ENCODE results near the gene TMEM63C. TPM values are rescaled to one million over a fixed set of nuclear protein-coding genes. Genes with fewer than 3 reads are reported as not detected.

Gene TMEM63C
- 1.6 TPM in 2 replicates for total RNA-seq

DNA sequence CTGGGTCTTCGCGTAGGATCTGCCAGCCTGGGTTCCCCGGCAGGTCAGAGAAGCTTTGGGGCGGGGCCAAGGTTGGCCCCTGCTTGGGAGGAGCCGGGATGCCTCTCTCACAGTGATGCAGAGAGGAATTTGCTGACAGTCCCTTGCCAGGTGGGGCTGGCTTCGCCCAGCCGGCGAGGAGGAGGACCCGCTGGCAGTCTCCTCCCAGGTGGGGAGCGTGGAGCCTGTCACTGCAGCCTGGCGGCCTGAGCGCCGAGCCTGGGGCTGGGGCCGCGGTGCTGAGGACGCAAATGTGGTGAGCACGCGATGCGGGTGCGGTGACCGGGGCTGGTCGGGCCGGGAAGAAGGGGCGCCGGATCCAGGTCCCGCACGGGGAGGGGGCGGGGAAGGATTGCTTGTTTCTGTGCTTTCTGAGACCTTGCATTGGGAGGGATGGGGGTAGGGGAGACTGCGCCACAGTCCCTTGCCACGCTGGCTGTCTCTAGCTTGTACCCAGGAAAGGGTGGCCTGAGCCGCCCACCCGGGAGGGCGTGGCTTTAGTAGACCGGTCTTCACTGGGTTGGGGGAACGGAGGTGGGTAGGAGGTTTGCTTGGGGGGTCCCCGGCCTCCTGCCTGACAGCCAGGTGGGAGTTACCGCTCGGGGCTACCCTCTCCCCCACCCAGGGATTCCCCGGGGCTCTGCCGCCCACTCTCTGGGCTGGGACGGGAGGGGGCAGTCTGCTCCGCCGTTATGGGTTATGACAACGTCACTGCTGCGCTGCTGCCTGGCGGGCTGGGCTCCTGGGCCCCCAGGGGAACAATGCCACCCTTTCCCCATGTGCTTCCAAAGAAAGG lies at the start of gene TMEM63C:
Gene TMEM63C (plus strand): TSS at position 196 of the 835 bp plus-strand sequence. CDS start 37,016 bp downstream, outside the sequence.
- H3K9me3 Mint-ChIP-seq = no peaks in the 10 kb centered on the region
- DNase-seq (ENCODE audit: low spot score) = peak; percentile 37
- no peak within 1 kb of the TSS for H3K27ac Mint-ChIP-seq
- peaks cover 16% of the 10 kb centered on the region for H3K4me1 Mint-ChIP-seq (ENCODE audit: low read depth)
- no peaks in the 10 kb centered on the region for H3K36me3 Mint-ChIP-seq (ENCODE audit: low read depth)
- peak within 1 kb of the TSS; percentile 73 for H3K4me3 Mint-ChIP-seq
- peaks cover 15% of the 10 kb centered on the region for H3K27me3 Mint-ChIP-seq (ENCODE audit: insufficient read depth)
- intact Hi-C loops (cut with micrococcal nuclease) = no loop called here

GRCh38 chr14:77131871-77132486 lies 49.6 kb upstream of the TMEM63C start:
- intact Hi-C loops (cut with micrococcal nuclease) = no loop called here
- Mint-ChIP-seq H3K4me1 (ENCODE audit: low read depth) (no peaks in the 10 kb centered on the region), H3K9me3 (no peaks in the 10 kb centered on the region), H3K4me3 (no peak overlapping the region), H3K27ac (no peak overlapping the region), H3K36me3 (ENCODE audit: low read depth) (no peaks in the 10 kb centered on the region), H3K27me3 (ENCODE audit: insufficient read depth) (peaks cover 40% of the 10 kb centered on the region)
- DNase-seq (ENCODE audit: low spot score) = no peak

DNA sequence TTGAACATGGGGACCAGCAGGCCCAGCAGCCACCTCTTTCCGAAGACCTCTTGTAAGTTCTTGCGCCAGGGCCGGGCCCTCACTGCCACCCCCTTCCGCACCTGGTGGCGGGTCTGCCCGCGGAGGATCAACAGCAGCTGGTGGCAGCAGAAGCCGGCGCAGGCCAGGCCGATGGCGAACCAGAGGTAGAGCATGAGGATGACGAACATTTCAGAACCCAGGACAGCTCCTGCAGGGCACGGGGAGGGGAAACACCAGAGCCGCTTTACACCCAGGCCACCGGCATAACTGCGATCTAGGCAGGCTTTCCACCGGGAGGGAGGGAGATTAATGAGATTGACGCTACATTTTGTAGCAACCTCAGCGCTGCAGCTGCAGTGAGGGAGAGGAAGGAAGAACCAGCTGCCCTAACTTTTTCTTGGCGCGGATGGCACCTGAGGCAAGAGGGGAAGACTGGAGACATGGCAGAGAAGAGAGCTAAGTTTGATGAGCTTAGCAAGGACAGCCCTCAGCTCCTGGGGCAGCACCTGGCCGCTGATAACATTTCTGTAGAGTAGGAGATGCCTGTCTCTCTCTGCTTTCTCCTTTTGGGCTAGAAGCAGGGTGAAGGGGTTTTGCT lies 47.8 kb upstream of the TMEM63C start:
- Mint-ChIP-seq H3K27ac (no peak overlapping the region), H3K9me3 (no peaks in the 10 kb centered on the region), H3K27me3 (ENCODE audit: insufficient read depth) (peaks cover 44% of the 10 kb centered on the region), H3K36me3 (ENCODE audit: low read depth) (no peaks in the 10 kb centered on the region), H3K4me1 (ENCODE audit: low read depth) (no peaks in the 10 kb centered on the region), H3K4me3 (no peak overlapping the region)
- intact Hi-C loops (cut with micrococcal nuclease) = no loop called here
- DNase-seq (ENCODE audit: low spot score) = peak; percentile 50

DNA sequence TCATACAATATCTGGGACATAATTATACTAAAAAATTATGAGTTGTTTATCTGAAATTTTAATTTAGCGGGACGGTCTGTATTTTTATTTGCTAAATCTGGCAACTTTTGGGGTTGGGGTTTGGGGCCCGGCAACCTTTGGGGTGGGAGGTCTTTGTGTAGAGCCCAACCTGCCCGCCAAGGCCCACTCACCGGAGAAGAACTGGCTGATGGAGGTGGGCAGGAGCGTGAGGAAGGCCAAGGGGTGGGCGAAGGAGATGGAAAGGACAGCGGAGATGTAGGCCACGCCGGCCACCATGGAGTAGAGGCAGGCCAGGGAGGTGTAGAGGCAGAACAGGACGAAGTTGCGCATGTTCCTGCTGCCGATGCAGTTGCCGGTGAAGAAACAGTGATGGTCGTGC lies 42.6 kb upstream of the TMEM63C start:
- peaks cover 10% of the 10 kb centered on the region for H3K4me1 Mint-ChIP-seq (ENCODE audit: low read depth)
- no peak for DNase-seq (ENCODE audit: low spot score)
- peaks cover 66% of the 10 kb centered on the region for H3K27me3 Mint-ChIP-seq (ENCODE audit: insufficient read depth)
- no peak overlapping the region for H3K4me3 Mint-ChIP-seq
- intact Hi-C loops (cut with micrococcal nuclease) = no loop called here
- H3K27ac Mint-ChIP-seq = no peak overlapping the region
- H3K36me3 Mint-ChIP-seq (ENCODE audit: low read depth) = no peaks in the 10 kb centered on the region
- H3K9me3 Mint-ChIP-seq = no peaks in the 10 kb centered on the region

DNA sequence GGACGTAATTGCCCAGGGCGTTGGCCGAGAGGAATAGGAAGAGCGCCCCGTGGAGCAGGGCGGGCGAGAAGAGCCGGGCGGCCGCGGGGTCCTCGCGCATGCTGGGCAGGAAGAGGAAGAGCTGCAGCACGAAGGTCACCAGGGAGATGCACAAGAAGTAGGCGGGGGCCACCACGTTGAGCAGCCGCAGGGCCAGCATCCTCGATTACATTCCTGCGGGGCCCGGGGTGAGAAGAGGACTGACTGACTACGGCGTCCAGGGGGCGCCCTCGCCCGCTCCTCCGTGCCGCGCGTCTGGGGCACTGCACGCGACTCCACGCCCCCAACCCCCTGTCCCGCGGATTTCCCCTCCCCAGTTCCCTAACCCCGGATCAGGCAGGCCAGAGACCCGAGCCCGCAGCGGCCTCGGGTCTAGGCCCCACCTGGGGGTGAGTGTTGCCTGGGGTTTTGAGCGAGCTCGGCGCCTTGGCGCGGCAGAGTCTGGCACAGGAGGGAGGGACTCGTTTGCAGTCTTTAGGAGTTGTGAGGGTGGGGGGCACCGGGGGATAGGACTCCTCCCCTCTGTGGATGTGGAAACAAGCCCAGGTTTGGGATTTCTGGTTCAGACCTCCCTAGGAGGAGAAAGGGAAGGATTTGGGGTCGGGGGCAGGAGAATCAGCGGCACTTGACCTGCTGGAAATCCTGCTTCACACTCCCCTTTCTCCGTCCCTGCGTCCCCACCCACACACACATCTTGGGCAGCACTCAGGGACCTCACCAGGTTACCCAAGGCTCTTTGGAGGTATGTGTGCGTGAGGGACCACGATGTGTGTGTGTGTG lies 41.8 kb upstream of the TMEM63C start:
- Mint-ChIP-seq H3K36me3 (ENCODE audit: low read depth) (no peaks in the 10 kb centered on the region), H3K27ac (no peak overlapping the region), H3K4me1 (ENCODE audit: low read depth) (peaks cover 10% of the 10 kb centered on the region), H3K4me3 (no peak overlapping the region), H3K9me3 (no peaks in the 10 kb centered on the region), H3K27me3 (ENCODE audit: insufficient read depth) (peaks cover 68% of the 10 kb centered on the region)
- intact Hi-C loops (cut with micrococcal nuclease) = no loop called here
- peak; percentile 15 for DNase-seq (ENCODE audit: low spot score)

- peaks cover 10% of the 10 kb centered on the region for H3K4me1 Mint-ChIP-seq (ENCODE audit: low read depth)
- no peak overlapping the region for H3K27ac Mint-ChIP-seq
- no peak overlapping the region for H3K4me3 Mint-ChIP-seq
- no peaks in the 10 kb centered on the region for H3K9me3 Mint-ChIP-seq
- H3K27me3 Mint-ChIP-seq (ENCODE audit: insufficient read depth) = peaks cover 73% of the 10 kb centered on the region
- intact Hi-C loops (cut with micrococcal nuclease) = no loop called here
- DNase-seq (ENCODE audit: low spot score) = no peak
- H3K36me3 Mint-ChIP-seq (ENCODE audit: low read depth) = no peaks in the 10 kb centered on the region
Measured at GRCh38 chr14:77140359-77141213, 41.0 kb upstream of the TMEM63C start.

DNA sequence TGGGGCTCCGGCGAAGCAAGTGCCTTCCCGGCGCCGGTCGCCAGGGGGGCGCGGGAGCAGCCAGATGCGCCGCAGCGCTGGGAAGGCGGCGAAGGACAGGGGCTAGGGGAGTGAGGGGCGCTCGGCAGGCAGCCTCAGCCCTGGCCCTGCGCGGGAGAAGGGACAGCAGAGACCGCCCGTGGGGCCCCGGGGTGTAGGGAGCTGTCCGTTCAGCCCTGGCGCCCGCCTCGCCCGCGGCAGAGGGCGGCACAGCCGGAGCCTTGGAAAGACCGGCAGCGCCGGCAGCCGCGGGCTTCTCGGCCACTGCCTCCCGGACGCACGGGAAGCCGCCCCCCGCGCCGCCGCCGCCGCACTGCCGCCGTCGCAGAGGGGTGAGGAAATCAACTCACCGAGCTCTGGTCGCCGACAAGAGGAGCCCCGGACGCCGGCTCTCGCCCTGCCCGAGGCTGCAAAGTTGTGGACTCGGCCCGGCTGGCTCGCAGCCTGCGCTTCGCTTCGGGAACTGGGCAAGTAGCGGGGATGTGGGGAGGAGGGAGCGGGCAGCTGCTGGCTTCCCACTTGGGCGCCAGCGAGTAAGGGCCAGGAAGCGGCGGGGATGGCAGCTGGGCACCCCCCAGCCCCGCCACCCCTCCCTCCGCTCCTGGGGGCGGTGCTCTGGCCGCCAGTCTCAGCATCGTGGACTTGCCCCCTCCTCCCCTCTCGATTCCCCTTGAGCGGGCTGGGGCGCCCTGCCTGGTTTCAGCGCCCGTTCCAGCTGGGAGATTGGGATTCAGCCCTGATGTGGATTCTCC lies 40.2 kb upstream of the TMEM63C start, which contains the start of gene ZDHHC22:
Gene ZDHHC22 (minus strand): TSS at position 578 of the 791 bp plus-strand sequence. CDS start 2,053 bp downstream, outside the sequence.
- intact Hi-C loops (cut with micrococcal nuclease) = no loop called here
- Mint-ChIP-seq H3K9me3 (no peaks in the 10 kb centered on the region), H3K4me1 (ENCODE audit: low read depth) (peaks cover 10% of the 10 kb centered on the region), H3K27me3 (ENCODE audit: insufficient read depth) (peaks cover 78% of the 10 kb centered on the region), H3K36me3 (ENCODE audit: low read depth) (no peaks in the 10 kb centered on the region), H3K27ac (peak within 1 kb of the TSS; percentile 49), H3K4me3 (no peak within 1 kb of the TSS)
- no peak for DNase-seq (ENCODE audit: low spot score)

- H3K36me3 Mint-ChIP-seq (ENCODE audit: low read depth) = no peaks in the 10 kb centered on the region
- intact Hi-C loops (cut with micrococcal nuclease) = no loop called here
- DNase-seq (ENCODE audit: low spot score) = no peak
- peaks cover 78% of the 10 kb centered on the region for H3K27me3 Mint-ChIP-seq (ENCODE audit: insufficient read depth)
- no peaks in the 10 kb centered on the region for H3K9me3 Mint-ChIP-seq
- no peak overlapping the region for H3K4me3 Mint-ChIP-seq
- peak overlapping the region; percentile 49 for H3K27ac Mint-ChIP-seq
- peaks cover 10% of the 10 kb centered on the region for H3K4me1 Mint-ChIP-seq (ENCODE audit: low read depth)
Measured at GRCh38 chr14:77142005-77142800, 39.4 kb upstream of the TMEM63C start.

DNA sequence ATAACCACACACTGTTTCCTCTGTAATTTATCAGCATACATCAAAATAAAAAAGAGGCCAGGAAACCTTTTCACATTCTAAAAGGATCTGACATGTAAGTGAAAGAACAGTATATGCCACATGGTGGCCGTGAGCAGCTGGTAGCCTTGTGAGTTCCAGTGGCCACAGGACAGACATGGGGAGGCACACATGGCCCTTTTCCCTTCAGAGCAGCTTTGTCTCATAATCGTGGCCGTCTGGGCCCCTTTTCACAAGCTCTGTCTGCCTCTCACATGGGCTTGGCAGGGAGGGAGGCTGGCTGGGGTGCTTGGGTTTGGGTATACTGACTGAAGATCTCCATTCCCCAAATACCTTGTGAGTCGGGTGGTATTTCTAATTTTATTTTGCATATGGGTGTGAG lies 38.5 kb upstream of the TMEM63C start:
- H3K4me1 Mint-ChIP-seq (ENCODE audit: low read depth) = peaks cover 10% of the 10 kb centered on the region
- H3K9me3 Mint-ChIP-seq = no peaks in the 10 kb centered on the region
- H3K27ac Mint-ChIP-seq = no peak overlapping the region
- H3K36me3 Mint-ChIP-seq (ENCODE audit: low read depth) = no peaks in the 10 kb centered on the region
- DNase-seq (ENCODE audit: low spot score) = no peak
- intact Hi-C loops (cut with micrococcal nuclease) = no loop called here
- H3K4me3 Mint-ChIP-seq = no peak overlapping the region
- peaks cover 75% of the 10 kb centered on the region for H3K27me3 Mint-ChIP-seq (ENCODE audit: insufficient read depth)

- H3K27me3 Mint-ChIP-seq (ENCODE audit: insufficient read depth) = peaks cover 67% of the 10 kb centered on the region
- no peak overlapping the region for H3K27ac Mint-ChIP-seq
- H3K4me3 Mint-ChIP-seq = no peak overlapping the region
- peaks cover 5% of the 10 kb centered on the region for H3K4me1 Mint-ChIP-seq (ENCODE audit: low read depth)
- no peak for DNase-seq (ENCODE audit: low spot score)
- H3K36me3 Mint-ChIP-seq (ENCODE audit: low read depth) = no peaks in the 10 kb centered on the region
- intact Hi-C loops (cut with micrococcal nuclease) = no loop called here
- H3K9me3 Mint-ChIP-seq = no peaks in the 10 kb centered on the region
Measured at GRCh38 chr14:77144412-77145115, 37.0 kb upstream of the TMEM63C start.

Data from activated T-helper 1 cell treated with anti-CD3 and anti-CD28 coated beads, Interleukin-12 subunit alpha, Interleukin-12 subunit beta, Interleukin-2, Interleukin-4 antibody, amounts not matched to agents 30 ng/mL and 10 ng/mL and 1 ng/mL, durations not matched to agents 14 hours and 24 hours and 36 hours (primary cell).